ENCODE data around the gene TRMT1.

The TRMT1 gene

DNA sequence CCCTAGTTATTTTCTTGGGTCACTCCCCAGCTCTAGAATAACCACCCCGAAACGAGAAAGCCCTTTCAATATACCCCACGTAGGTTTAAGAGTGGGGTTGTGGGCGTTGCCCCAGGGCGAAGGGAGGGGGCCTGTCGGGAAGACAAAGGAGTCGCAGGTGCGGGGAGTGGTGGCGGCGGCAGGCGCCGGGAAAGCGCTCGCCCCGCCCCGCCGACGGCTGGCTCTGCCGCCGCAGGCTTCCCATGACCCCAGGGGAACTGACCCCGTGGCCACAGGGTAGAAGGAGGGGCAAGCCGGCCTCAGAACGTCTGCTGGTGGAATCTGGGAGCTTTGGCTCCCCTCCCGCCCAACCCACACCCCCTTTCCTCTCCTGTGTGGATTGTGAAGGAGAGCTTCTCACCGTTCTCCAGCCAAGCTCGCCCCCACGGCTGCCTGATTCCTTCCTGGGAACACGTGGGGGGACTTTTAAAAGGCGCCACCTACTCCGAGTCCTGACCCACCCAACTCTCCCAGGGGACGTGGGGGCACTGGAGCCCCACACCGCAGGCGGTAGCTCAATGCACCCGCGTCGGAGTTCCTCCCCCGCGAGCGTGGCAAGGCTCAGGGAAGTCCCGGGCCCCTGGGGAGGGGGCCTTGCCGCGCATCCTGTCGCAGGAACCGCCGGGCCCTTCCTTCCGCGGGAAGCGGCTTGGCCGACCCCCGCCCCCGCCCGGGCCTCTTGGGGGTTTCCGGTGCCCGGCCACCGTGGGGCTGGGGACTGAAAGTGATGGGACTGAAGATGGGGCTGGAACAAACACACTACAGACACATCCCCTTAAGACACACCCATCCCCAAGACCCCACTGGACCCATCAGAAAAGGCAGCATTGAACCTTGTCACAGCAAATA is 39.2 kb upstream of the TRMT1 start:
- Histone ChIP-seq H2AFZ (ENCODE audit: low read length, unreplicated experiment) (no peak overlapping the region), H3K27ac (ENCODE audit: low read depth, low read length) (peak overlapping the region; percentile 96), H3K27me3 (ENCODE audit: insufficient read depth, low read length) (no peaks in the 10 kb centered on the region), H3K4me1 (ENCODE audit: control insufficient read depth, insufficient read depth, low read length, unreplicated experiment) (peaks cover 13% of the 10 kb centered on the region), H3K4me3 (ENCODE audit: low read depth, low read length) (peak overlapping the region; percentile 97), H3K79me2 (ENCODE audit: control insufficient read depth, insufficient read depth, low read length, unreplicated experiment) (peaks cover 23% of the 10 kb centered on the region), H3K36me3 (ENCODE audit: insufficient read depth, low read length) (peaks cover 9% of the 10 kb centered on the region; the same call in 1 of the 2 replicates)

DNA sequence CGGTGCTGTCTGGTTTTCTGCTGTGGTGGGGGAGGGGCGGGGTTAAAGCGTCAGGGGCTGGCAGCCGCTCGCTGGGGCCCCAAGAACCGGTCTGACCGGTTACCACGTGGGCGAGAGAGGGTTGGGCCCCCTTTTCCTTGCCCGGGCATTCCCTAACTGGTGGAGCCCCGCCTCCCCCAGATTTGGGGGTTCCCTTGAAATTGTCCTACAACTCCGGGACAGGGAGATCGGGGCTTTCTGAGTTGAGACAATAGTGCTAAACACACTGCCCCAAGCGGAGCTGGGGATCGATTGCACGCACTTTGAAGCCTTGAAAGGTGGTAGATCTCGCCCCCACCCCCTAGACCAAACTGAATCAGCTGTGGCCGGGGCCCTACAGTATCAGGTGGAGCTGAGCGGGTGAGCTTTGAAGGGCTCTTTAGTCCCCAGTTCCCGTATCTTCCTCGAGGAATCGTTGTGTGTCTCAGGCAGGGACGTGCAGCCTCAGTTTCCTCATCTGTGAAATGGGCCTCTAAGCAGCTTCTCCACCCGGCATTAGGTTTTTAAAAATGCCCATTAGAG is 38.5 kb upstream of the TRMT1 start:
- Histone ChIP-seq H3K79me2 (ENCODE audit: control insufficient read depth, insufficient read depth, low read length, unreplicated experiment) (peaks cover 27% of the 10 kb centered on the region), H3K27ac (ENCODE audit: low read depth, low read length) (peak overlapping the region; percentile 96), H3K4me1 (ENCODE audit: control insufficient read depth, insufficient read depth, low read length, unreplicated experiment) (peaks cover 13% of the 10 kb centered on the region), H2AFZ (ENCODE audit: low read length, unreplicated experiment) (no peak overlapping the region), H3K4me3 (ENCODE audit: low read depth, low read length) (peak overlapping the region; percentile 97), H3K27me3 (ENCODE audit: insufficient read depth, low read length) (no peaks in the 10 kb centered on the region), H3K36me3 (ENCODE audit: insufficient read depth, low read length) (peaks cover 9% of the 10 kb centered on the region; the same call in 1 of the 2 replicates)

DNA sequence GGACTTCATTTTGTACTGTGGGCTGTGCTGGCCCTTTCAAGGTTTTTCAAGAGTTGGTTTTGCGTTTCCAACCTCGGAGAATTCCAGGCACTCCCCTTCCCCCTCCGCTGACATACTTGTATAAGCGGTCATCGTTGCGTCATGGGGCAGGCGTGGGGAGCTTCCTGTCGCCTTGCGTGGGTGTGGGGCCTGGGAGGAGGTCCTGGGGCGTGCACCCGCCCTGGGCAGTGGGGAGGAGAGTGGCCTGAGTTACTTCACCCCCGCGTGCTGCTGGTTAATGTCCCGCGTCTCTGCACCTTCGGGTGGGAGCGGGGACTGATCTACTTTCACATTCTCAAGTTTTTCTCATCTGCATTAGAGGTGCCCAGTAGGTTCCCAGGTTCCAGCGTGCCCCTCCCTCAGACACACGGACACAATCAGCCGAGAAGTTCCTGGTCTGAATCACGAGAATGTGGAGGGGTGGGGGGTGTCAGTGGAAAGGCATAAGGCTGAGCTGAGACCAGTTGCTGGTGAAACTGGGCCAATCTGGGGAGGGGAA is 37.8 kb upstream of the TRMT1 start:
- peak overlapping the region; percentile 96 for H3K27ac ChIP-seq (ENCODE audit: low read depth, low read length)
- H3K4me1 ChIP-seq (ENCODE audit: control insufficient read depth, insufficient read depth, low read length, unreplicated experiment), result peaks cover 13% of the 10 kb centered on the region
- H2AFZ ChIP-seq (ENCODE audit: low read length, unreplicated experiment), result no peak overlapping the region
- H3K27me3 ChIP-seq (ENCODE audit: insufficient read depth, low read length), result no peaks in the 10 kb centered on the region
- H3K36me3 ChIP-seq (ENCODE audit: insufficient read depth, low read length), result peaks cover 9% of the 10 kb centered on the region; the same call in 1 of the 2 replicates
- peak overlapping the region; percentile 97 for H3K4me3 ChIP-seq (ENCODE audit: low read depth, low read length)
- H3K79me2 ChIP-seq (ENCODE audit: control insufficient read depth, insufficient read depth, low read length, unreplicated experiment), result peaks cover 31% of the 10 kb centered on the region

DNA sequence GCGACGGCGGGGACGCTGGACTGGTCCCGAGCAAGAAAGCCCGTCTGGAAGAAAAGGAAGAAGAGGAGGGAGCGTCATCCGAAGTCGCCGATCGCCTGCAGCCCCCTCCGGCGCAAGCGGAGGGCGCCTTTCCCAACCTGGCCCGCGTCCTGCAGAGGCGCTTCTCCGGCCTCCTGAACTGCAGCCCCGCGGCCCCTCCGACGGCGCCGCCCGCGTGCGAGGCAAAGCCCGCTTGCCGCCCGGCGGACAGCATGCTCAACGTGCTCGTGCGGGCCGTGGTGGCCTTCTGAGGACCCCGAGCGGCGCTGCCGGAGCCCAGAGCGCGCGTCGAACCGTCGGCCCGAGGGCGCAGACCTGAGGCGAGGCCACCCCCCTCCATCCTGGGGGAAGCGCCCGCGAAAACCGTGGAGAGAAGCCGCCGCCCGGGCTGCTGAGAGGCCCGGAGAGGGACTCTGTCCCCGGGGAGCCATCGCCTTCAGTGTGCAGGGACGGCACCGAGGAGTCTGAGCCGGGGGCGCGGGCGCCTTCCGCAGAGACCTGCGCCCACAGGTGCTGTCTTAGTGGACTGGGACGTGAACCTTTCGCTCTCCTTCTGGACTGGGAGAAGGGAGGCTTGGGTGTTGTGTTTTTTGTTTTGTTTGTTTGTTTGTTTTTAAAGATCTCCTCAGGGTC is 37.2 kb upstream of the TRMT1 start:
- Histone ChIP-seq H2AFZ (ENCODE audit: low read length, unreplicated experiment) (no peak overlapping the region), H3K79me2 (ENCODE audit: control insufficient read depth, insufficient read depth, low read length, unreplicated experiment) (peaks cover 34% of the 10 kb centered on the region), H3K4me3 (ENCODE audit: low read depth, low read length) (peak overlapping the region; percentile 97), H3K36me3 (ENCODE audit: insufficient read depth, low read length) (peaks cover 9% of the 10 kb centered on the region; the same call in 1 of the 2 replicates), H3K27me3 (ENCODE audit: insufficient read depth, low read length) (no peaks in the 10 kb centered on the region), H3K27ac (ENCODE audit: low read depth, low read length) (peak overlapping the region; percentile 96), H3K4me1 (ENCODE audit: control insufficient read depth, insufficient read depth, low read length, unreplicated experiment) (peaks cover 13% of the 10 kb centered on the region)

DNA sequence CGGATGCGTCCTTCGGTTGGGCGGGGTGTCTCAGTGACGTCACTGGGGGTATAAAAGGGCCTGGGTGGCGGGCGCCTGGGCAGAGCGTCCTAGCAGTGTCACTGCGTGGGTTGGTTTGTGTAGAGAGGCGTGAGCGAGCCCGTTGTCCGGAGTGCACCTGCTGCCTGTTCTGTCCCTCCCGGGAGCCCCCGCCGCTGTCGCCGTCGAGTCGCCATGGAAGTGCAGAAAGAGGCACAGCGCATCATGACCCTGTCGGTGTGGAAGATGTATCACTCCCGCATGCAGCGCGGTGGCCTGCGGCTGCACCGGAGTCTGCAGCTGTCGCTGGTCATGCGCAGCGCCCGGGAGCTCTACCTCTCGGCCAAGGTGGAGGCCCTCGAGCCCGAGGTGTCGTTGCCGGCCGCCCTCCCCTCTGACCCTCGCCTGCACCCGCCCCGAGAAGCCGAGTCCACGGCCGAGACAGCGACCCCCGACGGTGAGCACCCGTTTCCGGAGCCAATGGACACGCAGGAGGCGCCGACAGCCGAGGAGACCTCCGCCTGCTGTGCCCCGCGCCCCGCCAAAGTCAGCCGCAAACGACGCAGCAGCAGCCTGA is 36.5 kb upstream of the TRMT1 start:
- peaks cover 9% of the 10 kb centered on the region; the same call in 1 of the 2 replicates for H3K36me3 ChIP-seq (ENCODE audit: insufficient read depth, low read length)
- H2AFZ ChIP-seq (ENCODE audit: low read length, unreplicated experiment), result no peak overlapping the region
- peaks cover 13% of the 10 kb centered on the region for H3K4me1 ChIP-seq (ENCODE audit: control insufficient read depth, insufficient read depth, low read length, unreplicated experiment)
- peak overlapping the region; percentile 96 for H3K27ac ChIP-seq (ENCODE audit: low read depth, low read length)
- H3K79me2 ChIP-seq (ENCODE audit: control insufficient read depth, insufficient read depth, low read length, unreplicated experiment), result peaks cover 36% of the 10 kb centered on the region
- H3K27me3 ChIP-seq (ENCODE audit: insufficient read depth, low read length), result no peaks in the 10 kb centered on the region
- peak overlapping the region; percentile 97 for H3K4me3 ChIP-seq (ENCODE audit: low read depth, low read length)

DNA sequence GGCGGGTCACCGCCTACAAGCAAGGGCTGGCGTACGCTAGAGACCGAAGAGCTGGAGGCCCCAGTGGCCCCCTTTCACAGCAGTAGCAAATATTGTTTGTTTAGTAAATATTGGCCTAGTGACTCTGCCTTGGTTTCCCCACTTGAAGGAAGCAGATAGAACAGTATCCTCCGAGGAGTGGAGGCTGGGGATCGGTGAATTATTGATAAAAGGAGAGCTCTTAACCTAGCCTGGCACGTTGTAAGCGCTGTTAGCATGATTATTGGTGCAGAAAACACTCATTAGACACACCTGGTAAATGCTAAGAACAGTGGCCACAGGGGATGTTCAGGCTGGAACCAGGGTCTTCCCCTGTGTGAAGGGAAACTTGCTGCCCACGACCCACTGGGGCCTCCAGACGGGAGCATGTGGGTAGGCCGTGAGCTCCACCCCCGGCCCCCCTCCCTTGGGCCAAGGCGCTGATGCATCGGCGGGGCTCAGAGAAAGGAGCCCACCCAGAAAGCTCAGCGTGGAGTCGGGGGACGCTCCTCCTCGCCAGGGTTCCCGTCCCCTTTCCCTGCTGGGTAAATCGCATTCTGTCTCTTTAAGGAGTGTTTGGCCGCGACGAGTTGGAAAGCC is 35.9 kb upstream of the TRMT1 start:
- Histone ChIP-seq H3K27ac (ENCODE audit: low read depth, low read length) (peak overlapping the region; percentile 96), H3K79me2 (ENCODE audit: control insufficient read depth, insufficient read depth, low read length, unreplicated experiment) (peaks cover 36% of the 10 kb centered on the region), H3K4me3 (ENCODE audit: low read depth, low read length) (peak overlapping the region; percentile 97), H3K36me3 (ENCODE audit: insufficient read depth, low read length) (peaks cover 9% of the 10 kb centered on the region; the same call in 1 of the 2 replicates), H2AFZ (ENCODE audit: low read length, unreplicated experiment) (peak overlapping the region; percentile 25), H3K27me3 (ENCODE audit: insufficient read depth, low read length) (no peaks in the 10 kb centered on the region), H3K4me1 (ENCODE audit: control insufficient read depth, insufficient read depth, low read length, unreplicated experiment) (peaks cover 13% of the 10 kb centered on the region)

DNA sequence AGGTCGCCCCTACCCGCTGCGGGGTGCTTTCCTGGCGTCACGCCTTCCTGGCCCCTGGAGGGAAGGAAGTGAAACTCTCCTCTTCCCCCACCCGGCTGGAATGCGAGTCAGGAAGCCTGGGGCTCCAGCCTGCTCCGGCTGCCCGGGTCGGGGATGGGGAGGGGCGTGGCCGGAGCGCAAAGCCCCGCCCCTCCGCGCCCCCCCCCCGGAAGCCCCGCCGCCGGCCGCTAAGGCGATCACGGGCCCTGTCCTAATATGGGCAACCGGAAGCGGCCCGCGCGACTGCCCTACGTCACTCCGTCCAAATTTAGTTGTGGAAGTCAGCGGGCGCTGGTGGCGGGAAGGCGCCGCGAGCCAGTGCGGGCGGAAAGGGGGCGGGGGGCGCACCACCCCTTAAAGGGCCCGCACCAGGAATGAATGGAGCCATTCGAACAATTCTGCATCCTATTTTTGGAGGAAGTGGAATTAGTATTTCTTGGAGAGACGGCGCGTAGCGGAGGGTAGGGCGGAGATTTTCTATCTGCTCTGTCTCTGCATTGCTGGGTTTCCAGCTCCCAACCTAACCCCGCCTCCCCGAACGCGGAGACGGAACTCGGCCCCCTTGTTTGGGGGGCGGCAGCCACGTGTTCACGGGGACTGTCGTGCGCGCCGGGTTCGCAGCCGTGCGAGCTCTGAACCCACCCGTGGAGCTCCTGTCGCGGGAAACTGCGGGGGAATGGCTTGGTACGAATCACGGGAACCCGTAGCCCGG is 35.2 kb upstream of the TRMT1 start:
- H3K4me1 ChIP-seq (ENCODE audit: control insufficient read depth, insufficient read depth, low read length, unreplicated experiment), result peaks cover 13% of the 10 kb centered on the region
- no peak overlapping the region for H2AFZ ChIP-seq (ENCODE audit: low read length, unreplicated experiment)
- peak overlapping the region; percentile 97 for H3K4me3 ChIP-seq (ENCODE audit: low read depth, low read length)
- peaks cover 9% of the 10 kb centered on the region; the same call in 1 of the 2 replicates for H3K36me3 ChIP-seq (ENCODE audit: insufficient read depth, low read length)
- peak overlapping the region; percentile 96 for H3K27ac ChIP-seq (ENCODE audit: low read depth, low read length)
- no peaks in the 10 kb centered on the region for H3K27me3 ChIP-seq (ENCODE audit: insufficient read depth, low read length)
- peaks cover 36% of the 10 kb centered on the region for H3K79me2 ChIP-seq (ENCODE audit: control insufficient read depth, insufficient read depth, low read length, unreplicated experiment)

DNA sequence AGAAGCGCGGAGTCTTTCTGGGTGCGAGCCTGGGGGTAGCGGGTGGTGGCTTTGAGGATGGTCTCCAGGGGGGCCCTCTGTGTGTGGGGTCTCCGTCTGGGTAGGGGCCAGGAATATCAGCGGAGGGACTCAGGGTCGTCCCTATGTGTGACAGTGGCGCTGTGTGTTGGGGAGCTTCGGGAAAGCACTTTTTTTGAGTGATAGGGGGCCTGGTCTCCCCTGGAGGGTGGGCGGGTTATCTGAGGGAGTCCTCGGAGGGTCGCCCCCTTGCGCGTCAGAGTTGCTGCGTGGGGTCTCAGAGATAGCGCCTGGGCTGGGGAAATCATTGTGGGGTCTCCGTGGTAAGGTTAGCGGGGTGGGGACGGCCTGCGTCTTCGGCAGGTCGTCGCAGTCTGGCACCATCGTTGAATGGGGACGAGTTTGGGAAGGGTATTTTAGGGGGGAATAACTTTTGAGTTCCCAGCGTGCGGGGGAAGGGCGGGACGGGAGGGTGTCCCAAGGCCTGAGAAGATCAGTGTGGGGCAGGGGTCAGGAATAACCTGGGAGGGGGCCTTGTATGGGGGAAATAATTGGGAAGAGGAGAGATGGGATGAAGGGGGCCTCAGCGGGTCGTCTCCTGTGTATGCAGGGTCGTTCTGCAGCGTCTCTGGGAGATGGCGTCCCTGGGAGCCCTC is 34.5 kb upstream of the TRMT1 start:
- Histone ChIP-seq H3K36me3 (ENCODE audit: insufficient read depth, low read length) (peaks cover 9% of the 10 kb centered on the region; the same call in 1 of the 2 replicates), H3K4me3 (ENCODE audit: low read depth, low read length) (peak overlapping the region; percentile 95), H2AFZ (ENCODE audit: low read length, unreplicated experiment) (no peak overlapping the region)

More for the DNA sequence above, 34.5 kb upstream of the TRMT1 start:
- Histone ChIP-seq H3K27me3 (ENCODE audit: insufficient read depth, low read length) (no peaks in the 10 kb centered on the region), H3K27ac (ENCODE audit: low read depth, low read length) (peak overlapping the region; percentile 89), H3K4me1 (ENCODE audit: control insufficient read depth, insufficient read depth, low read length, unreplicated experiment) (peaks cover 8% of the 10 kb centered on the region), H3K79me2 (ENCODE audit: control insufficient read depth, insufficient read depth, low read length, unreplicated experiment) (peaks cover 36% of the 10 kb centered on the region)

All from ACC112 (cell line).